Measurements from ENCODE around the gene MINDY4.

Gene MINDY4

GRCh38 chr7:30926313-30926712 is 155.1 kb downstream of the MINDY4 start:
- H3K4me3 ChIP-seq (ENCODE audit: control insufficient read depth, low read depth, low read length), result no peak overlapping the region
- DNase-seq (ENCODE audit: low read depth), result no peak
- no peak for TF ChIP-seq CTCF (IDR thresholded peaks at IDR 0.05; ENCODE audit: control insufficient read depth, insufficient read depth, low read depth, low read length, missing control alignments)

- no peak for TF ChIP-seq CTCF (IDR thresholded peaks at IDR 0.05; ENCODE audit: control insufficient read depth, insufficient read depth, low read depth, low read length, missing control alignments)
- DNase-seq (ENCODE audit: low read depth), result no peak
- H3K4me3 ChIP-seq (ENCODE audit: control insufficient read depth, low read depth, low read length), result no peak overlapping the region
These were observed 155.8 kb downstream of the MINDY4 start for GRCh38 chr7:30927040-30927439.

- DNase-seq (ENCODE audit: low read depth), result no peak
- no peak overlapping the region for H3K4me3 ChIP-seq (ENCODE audit: control insufficient read depth, low read depth, low read length)
- no peak for TF ChIP-seq CTCF (IDR thresholded peaks at IDR 0.05; ENCODE audit: control insufficient read depth, insufficient read depth, low read depth, low read length, missing control alignments)
These were observed 156.3 kb downstream of the MINDY4 start for GRCh38 chr7:30927559-30927958.

GRCh38 chr7:30928254-30928872 is 157.1 kb downstream of the MINDY4 start:
- no peak overlapping the region for H3K4me3 ChIP-seq (ENCODE audit: control insufficient read depth, low read depth, low read length)
- no peak for DNase-seq (ENCODE audit: low read depth)
- TF ChIP-seq CTCF (IDR thresholded peaks at IDR 0.05; ENCODE audit: control insufficient read depth, insufficient read depth, low read depth, low read length, missing control alignments), result no peak

- no peak for DNase-seq (ENCODE audit: low read depth)
- no peak for TF ChIP-seq CTCF (IDR thresholded peaks at IDR 0.05; ENCODE audit: control insufficient read depth, insufficient read depth, low read depth, low read length, missing control alignments)
- H3K4me3 ChIP-seq (ENCODE audit: control insufficient read depth, low read depth, low read length), result no peak overlapping the region
These were observed 158.5 kb downstream of the MINDY4 start for GRCh38 chr7:30929686-30930085.

GRCh38 chr7:30930621-30931020 is 159.4 kb downstream of the MINDY4 start:
- DNase-seq (ENCODE audit: low read depth), result no peak
- H3K4me3 ChIP-seq (ENCODE audit: control insufficient read depth, low read depth, low read length), result no peak overlapping the region
- TF ChIP-seq CTCF (IDR thresholded peaks at IDR 0.05; ENCODE audit: control insufficient read depth, insufficient read depth, low read depth, low read length, missing control alignments), result no peak
